IMR-90 (cell line): Measurements from ENCODE around the gene LRIG1. TPM values are rescaled to one million over a fixed set of nuclear protein-coding genes. Genes with fewer than 3 reads are reported as not detected.

Experiments
- ATAC-seq: fragments of 200-7000 bp; cut with Tn5 transposase; 2 replicates; pipeline ENCODE4 v1.9.1; 2020; ENCODE audit warnings: low read depth, mild to moderate bottlenecking, moderate library complexity
- BruUV-seq: library from RNA; stranded (reverse); fragments of 400-500 nt; replicated peaks from 2 replicates; lab custom pipeline; 2021; lab: Mats Ljungman, UMichigan
- CTCF ChIA-PET: fragments of 300-600 bp; formaldehyde crosslinking; extraction: SDS; loops from one replicate; lab custom pipeline; 2021; ENCODE audit warnings: antibody characterized with exemption; lab: Yijun Ruan, JAX
- POLR2A ChIA-PET: fragments of 300-600 bp; sonication (Branson Sonifier 250); formaldehyde crosslinking; loops from one replicate; lab custom pipeline; 2022; ENCODE audit warnings: antibody characterized with exemption; ENCODE audit not compliant: unreplicated experiment; lab: Charles Lee
- DNase-seq: peaks from one replicate; pipeline ENCODE4 v3.0.0; 2013
- H2AFZ ChIP-seq: replicated peaks from 2 replicates; pipeline ENCODE3; 2013; ENCODE audit warnings: low read length, mild to moderate bottlenecking; ENCODE audit not compliant: poor library complexity
- H2AK5ac ChIP-seq: 2 replicates; pipeline ENCODE4 v1.6.1; 2013; ENCODE audit warnings: low read depth, low read length, inconsistent platforms
- H2AK9ac ChIP-seq: replicated peaks from 2 replicates; pipeline ENCODE3; 2013; ENCODE audit warnings: mild to moderate bottlenecking, low read depth, low read length, moderate library complexity; ENCODE audit not compliant: poor library complexity
- H2BK120ac ChIP-seq: 2 replicates; pipeline ENCODE4 v1.6.1; 2013; ENCODE audit warnings: low read depth, low read length, inconsistent platforms
- H2BK15ac ChIP-seq: 3 replicates; pipeline ENCODE4 v1.6.1; 2013; ENCODE audit warnings: low read depth, low read length, inconsistent platforms
- H2BK20ac ChIP-seq: 2 replicates; pipeline ENCODE4 v1.6.1; 2013; ENCODE audit warnings: low read depth, mild to moderate bottlenecking, inconsistent platforms, low read length, moderate library complexity
- H2BK5ac ChIP-seq: 2 replicates; pipeline ENCODE4 v1.6.1; 2013; ENCODE audit warnings: mild to moderate bottlenecking, low read depth, low read length, inconsistent platforms; ENCODE audit not compliant: poor library complexity, severe bottlenecking
- H3K14ac ChIP-seq: replicated peaks from 2 replicates; pipeline ENCODE4 v1.6.1; 2013; ENCODE audit warnings: low read depth, low read length, inconsistent platforms
- H3K18ac ChIP-seq: 2 replicates; pipeline ENCODE4 v1.6.1; 2013; ENCODE audit warnings: low read depth, low read length, control low read depth
- H3K23ac ChIP-seq: 2 replicates; pipeline ENCODE4 v1.6.1; 2013; ENCODE audit warnings: low read depth, low read length, inconsistent platforms
- H3K27ac ChIP-seq: 2 replicates; pipeline ENCODE4 v1.5.1; 2013; ENCODE audit warnings: mild to moderate bottlenecking, control low read depth, low read length; ENCODE audit not compliant: insufficient read depth
- H3K27me3 ChIP-seq: 2 replicates; pipeline ENCODE4 v1.6.1; 2013; ENCODE audit warnings: low read length; ENCODE audit not compliant: control insufficient read depth, insufficient read depth
- H3K36me3 ChIP-seq: 2 replicates; pipeline ENCODE4 v1.6.1; 2013; ENCODE audit warnings: low read length, mixed read lengths; ENCODE audit not compliant: control insufficient read depth, insufficient read depth
- H3K4ac ChIP-seq: 2 replicates; pipeline ENCODE4 v1.6.1; 2013; ENCODE audit warnings: low read depth, low read length, inconsistent platforms
- H3K4me1 ChIP-seq: 2 replicates; pipeline ENCODE4 v1.6.1; 2013; ENCODE audit warnings: low read length, mixed read lengths; ENCODE audit not compliant: control insufficient read depth, insufficient read depth
- H3K4me2 ChIP-seq: 2 replicates; pipeline ENCODE4 v1.6.1; 2013; ENCODE audit warnings: low read depth, mild to moderate bottlenecking, control low read depth, low read length, moderate library complexity
- H3K4me3 ChIP-seq: 2 replicates; pipeline ENCODE4 v1.5.1; 2013; ENCODE audit warnings: low read depth, mild to moderate bottlenecking, control low read depth, low read length, moderate library complexity; ENCODE audit not compliant: insufficient read depth
- H3K56ac ChIP-seq: 2 replicates; pipeline ENCODE4 v1.6.1; 2013; ENCODE audit warnings: low read length, inconsistent platforms; ENCODE audit not compliant: insufficient read depth; ENCODE audit errors: extremely low read depth
- H3K79me1 ChIP-seq, 2 experiments: 2 replicates each; pipeline ENCODE4 v1.6.1; 2013; ENCODE audit warnings: low read length in 2 of 2, inconsistent platforms in 1 of 2, low read depth in 1 of 2
- H3K9ac ChIP-seq: 2 replicates; pipeline ENCODE4 v1.6.1; 2013; ENCODE audit warnings: low read depth, low read length, control low read depth
- H3K9me1 ChIP-seq: 2 replicates; pipeline ENCODE4 v1.6.1; 2013; ENCODE audit warnings: low read length, inconsistent platforms; ENCODE audit not compliant: insufficient read depth
- H3K9me3 ChIP-seq: 2 replicates; pipeline ENCODE4 v1.6.1; 2013; ENCODE audit warnings: low read length; ENCODE audit not compliant: control insufficient read depth, insufficient read depth
- H4K20me1 ChIP-seq: 2 replicates; pipeline ENCODE4 v1.6.1; 2013; ENCODE audit warnings: low read length, inconsistent platforms; ENCODE audit not compliant: insufficient read depth
- H4K5ac ChIP-seq: 2 replicates; pipeline ENCODE4 v1.6.1; 2013; ENCODE audit warnings: mild to moderate bottlenecking, low read depth, low read length, control low read depth
- H4K8ac ChIP-seq, 2 experiments: 2 replicates each; pipeline ENCODE4 v1.6.1; 2013; ENCODE audit warnings: low read depth in 2 of 2, low read length in 2 of 2, control low read depth in 1 of 2, inconsistent platforms in 1 of 2
- H4K91ac ChIP-seq: 2 replicates; pipeline ENCODE4 v1.6.1; 2013; ENCODE audit warnings: low read depth, low read length, inconsistent platforms; ENCODE audit not compliant: insufficient read depth
- BHLHE40 ChIP-seq: fragments of 150-350 bp; IDR thresholded peaks from 2 replicates; pipeline ENCODE4 v1.6.1; 2016; ENCODE audit warnings: mild to moderate bottlenecking, low read depth, low read length
- CEBPB ChIP-seq: IDR thresholded peaks from 2 replicates; pipeline ENCODE4 v1.6.1; 2012; ENCODE audit warnings: low read depth, low read length, improper control_type of control experiment
- CHD1 ChIP-seq: IDR thresholded peaks from 2 replicates; pipeline ENCODE4 v1.6.1; 2012; ENCODE audit warnings: low read depth, low read length, improper control_type of control experiment
- CTCF ChIP-seq: conservative IDR thresholded peaks from 2 replicates; pipeline ENCODE4 v1.5.1; 2012; ENCODE audit warnings: mild to moderate bottlenecking, low read depth, low read length, improper control_type of control experiment
- ELK1 ChIP-seq: fragments of 150-350 bp; IDR thresholded peaks from 2 replicates; pipeline ENCODE4 v1.6.1; 2016; ENCODE audit warnings: low read depth, mild to moderate bottlenecking, low read length, moderate library complexity, borderline replicate concordance
- FOS ChIP-seq: fragments of 150-350 bp; IDR thresholded peaks from 2 replicates; pipeline ENCODE4 v1.6.1; 2016; ENCODE audit warnings: low read depth, low read length
- MAFK ChIP-seq: IDR thresholded peaks from 2 replicates; pipeline ENCODE4 v1.6.1; 2012; ENCODE audit warnings: low read depth, low read length, improper control_type of control experiment
- MAZ ChIP-seq: IDR thresholded peaks from 2 replicates; pipeline ENCODE4 v1.6.1; 2012; ENCODE audit warnings: low read depth, mild to moderate bottlenecking, low read length, improper control_type of control experiment, moderate library complexity, borderline replicate concordance
- MXI1 ChIP-seq: IDR thresholded peaks from 2 replicates; pipeline ENCODE4 v1.6.1; 2012; ENCODE audit warnings: low read depth, mild to moderate bottlenecking, low read length, moderate library complexity, borderline replicate concordance
- NFE2L2 ChIP-seq: fragments of 150-350 bp; IDR thresholded peaks from 2 replicates; pipeline ENCODE4 v1.6.1; 2016; ENCODE audit warnings: low read depth, mild to moderate bottlenecking, low read length
- POLR2A ChIP-seq: IDR thresholded peaks from 2 replicates; pipeline ENCODE4 v1.6.1; 2012; ENCODE audit warnings: mild to moderate bottlenecking, low read depth, low read length
- RAD21 ChIP-seq: IDR thresholded peaks from 2 replicates; pipeline ENCODE4 v1.6.1; 2012; ENCODE audit warnings: low read length, improper control_type of control experiment
- RCOR1 ChIP-seq: IDR thresholded peaks from 2 replicates; pipeline ENCODE4 v1.6.1; 2012; ENCODE audit warnings: mild to moderate bottlenecking, low read length, improper control_type of control experiment; ENCODE audit not compliant: insufficient replicate concordance
- RFX5 ChIP-seq: IDR thresholded peaks from 2 replicates; pipeline ENCODE4 v1.8.0; 2012; ENCODE audit warnings: low read depth, mild to moderate bottlenecking, low read length, moderate library complexity
- SMC3 ChIP-seq: fragments of 150-350 bp; IDR thresholded peaks from 2 replicates; pipeline ENCODE4 v1.6.1; 2016; ENCODE audit warnings: low read depth, mild to moderate bottlenecking, antibody characterized with exemption, low read length, moderate library complexity
- USF2 ChIP-seq: fragments of 150-350 bp; IDR thresholded peaks from 2 replicates; pipeline ENCODE4 v1.6.1; 2017; ENCODE audit warnings: mild to moderate bottlenecking, antibody characterized with exemption, low read length, low read depth
- WGBS, 2 experiments: methylation state at CpG; one replicate each; pipeline versions ENCODE4 v1.1.5 to v1.1.7; 2013; ENCODE audit warnings: missing lambda C conversion rate in 2 of 2; ENCODE audit not compliant: insufficient read length in 1 of 2; ENCODE audit errors: extremely low coverage in 2 of 2; 5-methylcytosine and 5-hydroxymethylcytosine counted together
- dilution Hi-C: fragments of 300-500 bp; cut with HindIII; formaldehyde crosslinking; loops from one replicate; pipeline ENCODE4 v1.14.3; 2018; ENCODE audit warnings: low sequenced_read_pairs; ENCODE audit not compliant: unreplicated experiment
- in situ Hi-C: fragments of 300-500 bp; cut with MboI; formaldehyde crosslinking; loops from 3 replicates; pipeline ENCODE4 v1.14.3; 2019; ENCODE audit warnings: low sequenced_read_pairs, inconsistent platforms, mixed read lengths
- intact Hi-C: fragments of 100-400 bp; cut with micrococcal nuclease; formaldehyde crosslinking; loops from 2 replicates; pipeline ENCODE4 v1.10.0; 2022
- polyA plus RNA-seq, 3 experiments: library from polyadenylated mRNA; depleted of rRNA; stranded (reverse); fragments of >200 nt; gene quantifications; 2 replicates each; pipeline ENCODE4 v1.2.3, GENCODE V29; 2012; ENCODE audit warnings: low replicate concordance in 1 of 3
- total RNA-seq: library from RNA; depleted of rRNA; stranded (reverse); fragments of >200 nt; gene quantifications from 2 replicates; pipeline ENCODE4 v1.2.3, GENCODE V29; 2012

LRIG1 gene
- total and polyA plus RNA-seq, 2 of the 4 experiments (the other 2 are of a cell fraction) = 62.8 to 87.8 TPM

GRCh38 chr3:66518126-66518525 is 17.3 kb upstream of the LRIG1 start:
- Histone ChIP-seq H4K5ac (no peak overlapping the region), H4K8ac (no peak overlapping the region), H2BK5ac (no peak overlapping the region), H3K27me3 (no peaks in the 10 kb centered on the region; the same call in 1 of the 2 replicates), H4K20me1 (no peaks in the 10 kb centered on the region), H3K9me1 (no peaks in the 10 kb centered on the region), H2BK15ac (no peak overlapping the region), H3K14ac (no peak overlapping the region), H3K4me3 (no peak overlapping the region), H4K91ac (no peak overlapping the region), H3K36me3 (no peaks in the 10 kb centered on the region), H3K23ac (no peak overlapping the region), H3K4ac (no peak overlapping the region), H3K56ac (no peak overlapping the region), H2AK5ac (no peak overlapping the region), H2AK9ac (no peak overlapping the region), H3K27ac (no peak overlapping the region), H3K18ac (no peak overlapping the region), H3K9me3 (no peaks in the 10 kb centered on the region), H3K4me2 (no peak overlapping the region), H3K79me1 (no peaks in the 10 kb centered on the region), H2BK120ac (no peak overlapping the region), H3K9ac (no peak overlapping the region), H2BK20ac (no peak overlapping the region), H2AFZ (no peak overlapping the region), H3K4me1 (no peaks in the 10 kb centered on the region; the same call in 1 of the 2 replicates)
- intact Hi-C loops = no loop called here
- BruUV-seq = no TSS peak
- no peak for DNase-seq
- no CpG with 5 or more reads among the region's 2 CpGs for WGBS, 2 experiments
- in situ Hi-C loops = no loop called here
- no peak for ATAC-seq
- TF ChIP-seq ELK1 = no peak
- no peak for TF ChIP-seq MXI1
- no peak for TF ChIP-seq SMC3
- no peak for TF ChIP-seq BHLHE40
- no peak for TF ChIP-seq CTCF
- no peak for TF ChIP-seq MAZ
- no peak for TF ChIP-seq USF2
- no peak for TF ChIP-seq FOS
- no peak for TF ChIP-seq CEBPB
- no peak for TF ChIP-seq POLR2A
- TF ChIP-seq RFX5 = no peak
- TF ChIP-seq RAD21 = no peak
- no peak for TF ChIP-seq NFE2L2
- no peak for TF ChIP-seq MAFK
- no peak for TF ChIP-seq CHD1
- TF ChIP-seq RCOR1 = no peak
- CTCF ChIA-PET = interaction anchor here (0.7 to 1.2 kb wide), 2 partner anchors 11 to 298 kb away, joined by 3 to 5 read pairs; no protein-coding TSS in a partner anchor
- POLR2A ChIA-PET = no interaction called here
- dilution Hi-C loops = no loop called here
